Uterus (tissue), 4 donors: Measurements from ENCODE around the gene LENG8. TPM values are rescaled to one million over a fixed set of nuclear protein-coding genes. Genes with fewer than 3 reads are reported as not detected.
"Not testable (repeated sequence)": the region's sequence is repeated elsewhere in the genome, so short reads cannot be mapped to it uniquely, and the experiment has no call there.

Source experiments
- DNase-seq, 2 donors: peaks; one replicate each; pipeline ENCODE4 v3.0.0-alpha.2; 2019 to 2020
- H3K27ac ChIP-seq, 2 donors: fragments of 200-600 bp; sonication (generic); 1 replicate in 1 of 2; 2 replicates in 1 of 2; pipeline ENCODE4 v1.5.1; 2016 to 2018
- H3K27me3 ChIP-seq, 2 donors: fragments of 200-600 bp; sonication (generic); one replicate each; pipeline ENCODE4 v1.5.1; 2018 to 2019; ENCODE audit warnings: control low read depth in 1 of 2
- H3K36me3 ChIP-seq, 2 donors: fragments of 200-600 bp; sonication (generic); one replicate each; pipeline ENCODE4 v1.5.1; 2019; ENCODE audit warnings: control low read depth in 1 of 2
- H3K4me1 ChIP-seq, 2 donors: fragments of 200-600 bp; sonication (generic); one replicate each; pipeline ENCODE4 v1.5.1; 2018 to 2019; ENCODE audit warnings: control low read depth in 1 of 2
- H3K4me3 ChIP-seq, 2 donors: fragments of 200-600 bp; sonication (generic); 1 replicate in 1 of 2; 2 replicates in 1 of 2; pipeline ENCODE4 v1.5.1; 2018 to 2019; ENCODE audit warnings: mild to moderate bottlenecking in 1 of 2
- H3K9me3 ChIP-seq, 2 donors: fragments of 200-600 bp; sonication (generic); one replicate each; pipeline ENCODE4 v1.5.1; 2019; ENCODE audit warnings: control low read depth in 1 of 2
- CTCF ChIP-seq, 4 experiments: fragments of 200-600 bp in 2 of 4; fragments of 450-650 bp in 2 of 4; sonication (generic) in 2 of 4; IDR thresholded peaks; one replicate each; pipeline ENCODE4 v1.5.1; 2016 to 2019; ENCODE audit warnings: antibody characterized with exemption in 4 of 4, mild to moderate bottlenecking in 2 of 4, moderate library complexity in 1 of 4
- POLR2A ChIP-seq, 2 donors: fragments of 450-650 bp; IDR thresholded peaks; one replicate each; pipeline ENCODE4 v1.6.1; 2016; ENCODE audit warnings: antibody characterized with exemption in 2 of 2, mild to moderate bottlenecking in 1 of 2, moderate library complexity in 1 of 2
- intact Hi-C: fragments of 100-400 bp; cut with DNase I; formaldehyde crosslinking; loops from one replicate; pipeline ENCODE4 v1.15.1; 2023; ENCODE audit warnings: low total_unique reads
- total RNA-seq, 4 donors: library from RNA; depleted of rRNA in 3 of 4; stranded (reverse); fragments of >200 nt in 3 of 4; gene quantifications; one replicate each; pipeline versions ENCODE4 v1.1.0 to v1.2.4, GENCODE V29; 2014 to 2023
- donor health status: DM: yes; HTN: yes; CAD: no.

The LENG8 gene
- total RNA-seq, 4 donors from 2014 or later, result 58.1 to 275 (median 91.4) TPM

DNA sequence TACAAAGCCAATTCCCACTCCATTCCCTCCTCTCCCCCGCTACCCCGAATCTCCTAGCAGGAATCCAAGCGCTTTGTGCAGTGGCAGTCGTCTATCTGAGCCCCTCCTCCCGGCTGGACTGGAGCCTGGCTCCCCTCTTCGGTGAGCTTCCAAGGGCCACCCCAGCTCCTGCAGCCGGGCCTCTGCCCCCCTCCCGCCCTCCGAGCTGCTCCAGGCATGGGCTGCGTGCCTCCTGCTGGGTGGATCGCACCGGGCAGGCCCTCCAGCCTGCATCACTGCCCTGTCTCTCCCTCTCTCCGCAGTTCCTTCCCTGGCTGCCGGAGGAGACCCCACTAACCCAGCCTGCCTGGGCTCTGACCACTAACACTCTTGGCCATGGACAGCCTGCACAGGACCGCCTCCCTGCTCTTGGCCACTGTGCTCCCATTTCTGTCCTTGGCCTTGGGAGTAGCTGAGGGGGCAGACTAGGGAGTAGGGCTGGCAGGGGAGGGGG lies 12.9 kb upstream of the LENG8 start:
- TF ChIP-seq POLR2A (IDR thresholded peaks at IDR 0.05) (no peak), CTCF (IDR thresholded peaks at IDR 0.05) (no peak)
- Histone ChIP-seq H3K27ac (peak overlapping the region in 1 of 2 donors; percentile 5), H3K36me3 (no peaks in the 10 kb centered on the region), H3K9me3 (no peaks in the 10 kb centered on the region), H3K27me3 (peaks cover 0 to 7% of the 10 kb centered on the region in 2 donors), H3K4me1 (no peaks in the 10 kb centered on the region), H3K4me3 (no peak overlapping the region)
- intact Hi-C loops, result no loop called here
- DNase-seq, result no peak

GRCh38 chr19:54436628-54437252 lies 12.3 kb upstream of the LENG8 start:
- Histone ChIP-seq H3K27ac (no peak overlapping the region), H3K27me3 (peaks cover 0 to under 1% of the 10 kb centered on the region in 2 donors), H3K36me3 (no peaks in the 10 kb centered on the region), H3K9me3 (no peaks in the 10 kb centered on the region), H3K4me1 (no peaks in the 10 kb centered on the region), H3K4me3 (no peak overlapping the region)
- no peak for DNase-seq
- intact Hi-C loops, result no loop called here
- no peak for TF ChIP-seq CTCF (IDR thresholded peaks at IDR 0.05)
- no peak for TF ChIP-seq POLR2A (IDR thresholded peaks at IDR 0.05)

DNA sequence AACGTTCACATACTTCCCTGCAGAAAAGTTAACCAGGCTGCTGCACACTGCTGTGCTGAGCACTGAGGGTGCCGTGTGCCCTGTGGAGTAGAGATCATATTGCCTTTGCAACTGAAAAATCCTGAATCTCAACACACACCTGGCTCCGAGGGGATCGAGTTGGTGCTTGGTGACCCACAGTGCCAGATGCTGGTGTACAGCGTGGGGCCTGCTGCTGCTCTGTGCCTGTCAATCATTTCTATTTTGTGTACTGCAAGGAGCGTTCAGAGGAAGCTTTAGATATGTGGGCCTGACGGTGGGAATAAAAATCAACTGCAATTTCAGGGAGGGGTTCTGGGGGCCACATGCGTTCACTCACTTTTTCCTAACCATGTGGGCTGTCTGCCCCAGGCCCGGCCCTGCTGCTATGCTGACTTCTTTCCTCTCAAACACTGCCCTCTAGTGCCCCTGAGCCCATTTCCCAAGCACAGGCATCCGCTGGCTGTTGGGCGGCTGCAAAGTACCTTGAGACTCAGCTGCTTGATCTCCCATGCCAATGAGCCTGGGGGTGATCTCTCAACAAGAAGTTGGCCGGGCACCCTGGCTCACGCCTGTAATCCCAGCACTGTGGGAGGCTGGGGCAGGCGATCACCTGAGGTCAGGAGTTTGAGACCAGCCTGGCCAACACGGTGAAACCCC lies 9.7 kb upstream of the LENG8 start:
- Histone ChIP-seq H3K4me1 (no peaks in the 10 kb centered on the region), H3K9me3 (no peaks in the 10 kb centered on the region), H3K27me3 (no peaks in the 10 kb centered on the region), H3K27ac (no peak overlapping the region), H3K4me3 (no peak overlapping the region), H3K36me3 (no peaks in the 10 kb centered on the region)
- TF ChIP-seq POLR2A (IDR thresholded peaks at IDR 0.05), result no peak
- TF ChIP-seq CTCF (IDR thresholded peaks at IDR 0.05), result peak in 1 of 4 experiments; percentile 9
- no peak for DNase-seq
- intact Hi-C loops, result no loop called here

DNA sequence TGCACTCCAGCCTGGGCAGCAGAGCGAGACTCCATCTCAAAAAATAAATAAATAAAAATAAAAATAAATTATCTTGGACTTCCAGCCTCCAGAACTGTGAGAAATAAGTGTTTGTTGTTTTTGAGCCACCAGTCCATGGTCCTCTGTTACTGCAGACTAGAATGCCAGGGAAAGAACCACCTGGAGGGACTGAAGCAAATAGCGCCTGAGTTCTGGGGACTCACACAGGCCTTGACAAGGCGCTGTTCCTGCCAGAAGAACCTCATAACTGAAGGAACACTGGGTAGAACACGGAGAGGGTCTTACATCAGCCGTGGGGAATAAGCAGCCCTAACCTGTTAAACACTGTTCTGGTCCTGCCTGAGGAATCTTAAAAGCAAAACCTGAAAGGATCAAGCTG lies 8.4 kb upstream of the LENG8 start:
- no peaks in the 10 kb centered on the region for H3K36me3 ChIP-seq
- no peak overlapping the region for H3K27ac ChIP-seq
- no peak overlapping the region for H3K4me3 ChIP-seq
- DNase-seq, result no peak
- no peak for TF ChIP-seq POLR2A (IDR thresholded peaks at IDR 0.05)
- TF ChIP-seq CTCF (IDR thresholded peaks at IDR 0.05), result no peak
- intact Hi-C loops, result no loop called here
- H3K27me3 ChIP-seq, result no peaks in the 10 kb centered on the region
- H3K4me1 ChIP-seq, result no peaks in the 10 kb centered on the region
- no peaks in the 10 kb centered on the region for H3K9me3 ChIP-seq

DNA sequence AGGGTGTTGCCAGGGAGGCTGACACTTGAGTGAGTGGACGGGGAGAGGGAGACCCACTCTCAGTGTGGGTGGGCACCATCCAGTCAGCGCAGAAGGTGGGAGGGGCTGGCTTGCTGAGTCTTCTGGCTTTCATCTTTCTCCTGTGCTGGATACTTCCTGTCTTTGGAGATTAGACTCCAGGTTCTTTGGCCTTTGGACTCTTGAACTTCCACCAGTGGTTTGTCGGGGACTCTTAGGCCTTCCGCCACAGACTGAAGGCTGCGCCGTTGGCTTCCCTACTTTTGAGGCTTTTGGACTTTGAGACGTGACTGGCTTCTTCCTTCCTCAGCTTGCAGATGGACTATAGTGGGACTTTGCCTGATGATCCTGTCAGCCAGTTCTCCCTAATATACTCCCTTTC lies 4.3 kb upstream of the LENG8 start:
- intact Hi-C loops, result no loop called here
- TF ChIP-seq POLR2A (IDR thresholded peaks at IDR 0.05) (no peak), CTCF (IDR thresholded peaks at IDR 0.05) (no peak)
- Histone ChIP-seq H3K27ac (no peak overlapping the region), H3K9me3 (no peaks in the 10 kb centered on the region), H3K4me1 (peaks cover 0 to 5% of the 10 kb centered on the region in 2 donors), H3K36me3 (no peaks in the 10 kb centered on the region), H3K4me3 (no peak overlapping the region), H3K27me3 (no peaks in the 10 kb centered on the region)
- no peak for DNase-seq

GRCh38 chr19:54446349-54446748 lies 2.6 kb upstream of the LENG8 start:
- H3K4me1 ChIP-seq, result peaks cover 8 to 20% of the 10 kb centered on the region in 2 donors
- intact Hi-C loops, H3K27ac ChIP-seq, DNase-seq, H3K36me3 ChIP-seq, H3K27me3 ChIP-seq, H3K9me3 ChIP-seq, H3K4me3 ChIP-seq: not testable (repeated sequence)
